ENCODE data around the gene ANKRD40. TPM values are rescaled to one million over a fixed set of nuclear protein-coding genes. Genes with fewer than 3 reads are reported as not detected.

The ANKRD40 gene
- total RNA-seq, 2 donors from 2014 or later: 21.3 to 27.0 TPM

DNA sequence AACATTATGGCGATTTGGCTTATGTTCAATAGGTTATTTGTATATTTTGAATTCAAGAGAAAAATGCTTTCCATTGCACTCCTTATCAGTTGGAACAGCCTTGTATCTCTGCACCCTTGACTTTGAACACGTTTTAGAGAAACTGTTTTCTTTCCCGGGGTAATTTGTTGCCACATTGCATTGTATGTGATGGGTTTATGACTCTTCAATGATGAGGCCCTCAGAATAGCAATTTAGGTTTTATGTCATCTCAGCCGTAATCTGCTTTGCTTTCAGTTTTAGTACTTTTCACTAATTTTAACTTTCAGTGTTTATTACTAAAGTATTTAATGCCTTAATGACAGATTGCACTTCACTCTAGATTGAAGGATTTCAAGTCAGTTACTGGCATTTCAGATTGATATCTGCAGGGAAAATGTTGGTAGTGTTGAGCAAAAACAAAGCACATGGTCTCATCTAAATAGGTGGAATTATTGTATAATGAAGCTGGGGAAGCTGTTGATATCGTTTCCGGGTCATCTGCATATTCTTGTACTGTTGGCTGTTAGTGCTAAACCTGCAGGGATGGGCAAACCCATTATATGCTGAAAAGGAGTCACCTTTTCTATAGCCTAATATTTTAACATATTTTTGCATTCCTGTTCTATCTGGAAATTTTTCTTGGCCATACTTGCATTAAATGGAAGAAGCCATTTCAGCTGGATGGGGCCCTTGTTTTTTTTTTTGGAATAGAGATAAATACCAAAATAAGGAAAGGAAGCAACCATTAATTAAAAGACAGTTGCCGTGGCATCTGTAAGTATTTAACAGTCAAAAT is 13.7 kb upstream of the ANKRD40 start:
- Histone ChIP-seq H3K27ac (peak overlapping the region in 3 of 4 donors; percentile 98 to 99 (median 99)), H3K9me3 (no peaks in the 10 kb centered on the region), H3K36me3 (replicated peaks in 1 of 2; ENCODE audit: insufficient read depth in 1 of 2, low read depth in 2 of 2) (no peaks in the 10 kb centered on the region), H3K4me3 (peak overlapping the region in 1 of 2 donors; percentile 63), H3K27me3 (no peaks in the 10 kb centered on the region), H3K4me1 (peaks cover 56% of the 10 kb centered on the region)
- intact Hi-C loops (cut with DNase I): no loop called here
- WGBS, 2 donors: 3 to 4% methylated on average over 7 of the region's 7 CpGs
- ATAC-seq: no peak
- TF ChIP-seq POLR2A (IDR thresholded peaks at IDR 0.05): no peak
- TF ChIP-seq, protein P1, sequence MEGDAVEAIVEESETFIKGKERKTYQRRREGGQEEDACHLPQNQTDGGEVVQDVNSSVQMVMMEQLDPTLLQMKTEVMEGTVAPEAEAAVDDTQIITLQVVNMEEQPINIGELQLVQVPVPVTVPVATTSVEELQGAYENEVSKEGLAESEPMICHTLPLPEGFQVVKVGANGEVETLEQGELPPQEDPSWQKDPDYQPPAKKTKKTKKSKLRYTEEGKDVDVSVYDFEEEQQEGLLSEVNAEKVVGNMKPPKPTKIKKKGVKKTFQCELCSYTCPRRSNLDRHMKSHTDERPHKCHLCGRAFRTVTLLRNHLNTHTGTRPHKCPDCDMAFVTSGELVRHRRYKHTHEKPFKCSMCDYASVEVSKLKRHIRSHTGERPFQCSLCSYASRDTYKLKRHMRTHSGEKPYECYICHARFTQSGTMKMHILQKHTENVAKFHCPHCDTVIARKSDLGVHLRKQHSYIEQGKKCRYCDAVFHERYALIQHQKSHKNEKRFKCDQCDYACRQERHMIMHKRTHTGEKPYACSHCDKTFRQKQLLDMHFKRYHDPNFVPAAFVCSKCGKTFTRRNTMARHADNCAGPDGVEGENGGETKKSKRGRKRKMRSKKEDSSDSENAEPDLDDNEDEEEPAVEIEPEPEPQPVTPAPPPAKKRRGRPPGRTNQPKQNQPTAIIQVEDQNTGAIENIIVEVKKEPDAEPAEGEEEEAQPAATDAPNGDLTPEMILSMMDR (IDR thresholded peaks at IDR 0.05): no peak
- no peak for DNase-seq

DNA sequence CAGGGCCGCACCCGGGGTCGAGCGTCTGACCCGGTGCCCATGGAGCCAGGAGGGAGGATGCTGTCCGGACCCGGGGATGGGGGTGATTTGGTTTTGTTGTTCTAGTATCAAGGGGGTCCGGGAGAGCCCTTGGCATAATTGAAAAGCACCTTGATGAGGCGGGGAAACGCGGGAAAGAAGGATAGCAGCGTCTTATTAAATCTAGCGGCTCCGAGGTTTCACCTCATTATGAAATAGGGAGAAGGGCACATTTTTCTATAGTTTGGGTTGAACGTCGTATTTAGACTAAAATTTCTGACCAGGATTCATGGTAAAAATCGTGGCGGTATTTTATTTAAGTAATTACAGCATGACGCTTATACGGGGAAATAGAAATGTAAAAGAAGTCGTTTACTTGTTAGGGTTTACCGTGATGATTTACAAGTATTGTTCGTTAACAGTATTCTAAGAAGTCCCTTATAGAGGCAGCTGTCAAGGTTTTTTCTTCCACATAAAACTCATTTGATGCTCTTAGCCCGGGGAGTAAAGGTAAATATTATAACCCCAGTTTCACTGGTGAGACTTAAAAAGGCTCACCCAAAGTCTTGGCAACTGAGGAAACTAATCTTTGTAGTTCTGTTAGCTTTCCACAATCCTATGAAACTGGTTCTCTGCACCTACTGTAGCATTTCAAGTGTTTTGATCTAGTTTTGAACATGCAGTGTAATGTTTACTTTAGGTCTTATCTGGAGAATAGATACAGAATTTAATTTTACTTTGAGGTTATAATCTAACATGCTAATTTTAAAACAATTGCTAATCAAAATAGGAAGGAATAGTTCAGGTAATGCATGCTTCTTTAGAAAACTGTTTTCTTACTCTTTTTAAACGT is 12.4 kb upstream of the ANKRD40 start:
- intact Hi-C loops (cut with DNase I): no loop called here
- no peaks in the 10 kb centered on the region for H3K36me3 ChIP-seq (replicated peaks in 1 of 2; ENCODE audit: insufficient read depth in 1 of 2, low read depth in 2 of 2)
- H3K27ac ChIP-seq: peak overlapping the region; percentile 98 to 99 (median 98)
- DNase-seq (no peak), ATAC-seq (no peak)
- H3K4me3 ChIP-seq: peak overlapping the region; percentile 63
- no peaks in the 10 kb centered on the region for H3K27me3 ChIP-seq
- TF ChIP-seq POLR2A (IDR thresholded peaks at IDR 0.05): peak in 1 of 3 donors; percentile 15
- TF ChIP-seq, protein P1 (IDR thresholded peaks at IDR 0.05): no peak
- H3K9me3 ChIP-seq: no peaks in the 10 kb centered on the region
- H3K4me1 ChIP-seq: peaks cover 44% of the 10 kb centered on the region
- 1% methylated on average over 25 of the region's 25 CpGs for WGBS, 2 donors

DNA sequence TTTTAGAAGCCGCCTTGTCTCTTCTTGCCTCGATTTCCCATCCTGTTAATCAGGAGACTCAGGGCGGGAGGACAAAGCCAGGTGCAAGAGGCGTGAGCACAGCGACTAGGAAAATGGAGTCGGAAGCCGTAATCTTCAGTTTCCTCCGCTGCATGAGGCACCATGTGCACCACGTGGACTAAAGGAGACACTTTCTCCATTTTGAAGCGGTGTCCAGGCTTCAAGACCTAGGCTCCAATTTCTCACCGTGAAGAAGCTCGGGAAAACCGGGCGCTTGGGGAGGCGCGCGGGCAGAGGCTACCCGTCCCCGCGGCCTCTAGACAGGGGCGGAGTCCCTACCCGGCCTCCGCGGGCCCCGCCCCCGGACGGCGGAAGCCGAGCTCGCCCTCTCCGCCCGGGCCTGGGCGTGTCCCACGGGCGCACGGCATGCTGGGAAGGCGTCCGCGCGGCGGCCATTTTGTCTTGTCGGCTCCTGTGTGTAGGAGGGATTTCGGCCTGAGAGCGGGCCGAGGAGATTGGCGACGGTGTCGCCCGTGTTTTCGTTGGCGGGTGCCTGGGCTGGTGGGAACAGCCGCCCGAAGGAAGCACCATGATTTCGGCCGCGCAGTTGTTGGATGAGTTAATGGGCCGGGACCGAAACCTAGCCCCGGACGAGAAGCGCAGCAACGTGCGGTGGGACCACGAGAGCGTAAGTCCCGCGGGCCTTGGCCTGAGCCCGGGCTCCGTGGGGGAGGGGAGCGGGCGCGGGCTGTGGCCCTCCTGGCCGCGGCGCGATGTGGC is 11.6 kb upstream of the ANKRD40 start, which contains the start of gene LUC7L3:
Gene LUC7L3, plus strand, starts transcription at position 460 of the 780 bp plus-strand sequence. Its CDS starts 130 bp downstream, at position 590.
- intact Hi-C loops (cut with DNase I): no loop called here

DNA sequence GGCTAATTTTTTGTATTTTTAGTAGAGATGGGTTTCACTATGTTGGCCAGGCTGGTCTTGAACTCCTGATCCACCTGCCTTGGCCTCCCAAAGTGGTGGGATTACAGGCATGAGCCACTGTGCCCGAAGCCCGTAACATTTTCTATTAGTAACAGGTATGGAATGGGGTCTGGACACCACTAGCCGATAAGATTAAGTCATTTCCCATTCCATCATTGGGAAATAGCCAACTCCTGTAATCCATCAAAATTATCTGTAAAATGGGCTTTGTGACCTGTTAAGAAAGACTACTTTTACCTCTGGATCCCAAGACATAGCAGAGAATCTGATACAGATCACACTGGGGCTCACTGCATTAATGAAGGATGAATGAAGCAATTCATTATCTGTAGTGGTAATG is 7.8 kb upstream of the ANKRD40 start:
- DNase-seq: no peak
- WGBS, 2 donors: 80 to 87% methylated on average over 2 to 3 of the region's 3 CpGs
- intact Hi-C loops (cut with DNase I): no loop called here
- no peak for ATAC-seq
- Histone ChIP-seq H3K4me1 (peaks cover 4% of the 10 kb centered on the region), H3K27ac (no peak overlapping the region), H3K36me3 (replicated peaks in 1 of 2; ENCODE audit: insufficient read depth in 1 of 2, low read depth in 2 of 2) (no peaks in the 10 kb centered on the region), H3K9me3 (no peaks in the 10 kb centered on the region), H3K4me3 (no peak overlapping the region), H3K27me3 (no peaks in the 10 kb centered on the region)
- TF ChIP-seq POLR2A (IDR thresholded peaks at IDR 0.05): no peak
- TF ChIP-seq, protein P1 (IDR thresholded peaks at IDR 0.05): no peak

More for the DNA sequence above, 11.6 kb upstream of the ANKRD40 start, which contains the start of gene LUC7L3:
- WGBS, 2 donors: 1 to 3% methylated on average over 30 to 76 of the region's 76 CpGs
- H3K36me3 ChIP-seq (replicated peaks in 1 of 2; ENCODE audit: insufficient read depth in 1 of 2, low read depth in 2 of 2): no peaks in the 10 kb centered on the region
- H3K4me3 ChIP-seq: peak within 1 kb of the TSS; percentile 63
- H3K4me1 ChIP-seq: peaks cover 36% of the 10 kb centered on the region
- ATAC-seq: peak; percentile 97
- H3K9me3 ChIP-seq: no peaks in the 10 kb centered on the region
- H3K27ac ChIP-seq: peak within 1 kb of the TSS; percentile 98 to 99 (median 98)
- peak; percentile 94 to 95 (median 94) for DNase-seq
- no peaks in the 10 kb centered on the region for H3K27me3 ChIP-seq
- TF ChIP-seq, protein P1 (IDR thresholded peaks at IDR 0.05): peak in 2 of 7 experiments; percentile 19 to 28
- TF ChIP-seq POLR2A (IDR thresholded peaks at IDR 0.05): peak; percentile 71 to 90 (median 89)
